Osteoblast (primary cell): ENCODE results near the gene HMGCS1. TPM values are rescaled to one million over a fixed set of nuclear protein-coding genes. Genes with fewer than 3 reads are reported as not detected.

Experiments
- DNase-seq: peaks from one replicate; pipeline ENCODE4 v3.0.0; 2011; ENCODE audit warnings: low spot score, mixed read lengths; ENCODE audit not compliant: insufficient read length; ENCODE audit errors: missing footprints
- H2AFZ ChIP-seq: 2 replicates; pipeline ENCODE4 v1.6.0; 2011; ENCODE audit warnings: mild to moderate bottlenecking, low read length
- H3K27ac ChIP-seq: 2 replicates; pipeline ENCODE4 v1.5.1; 2011; ENCODE audit warnings: mild to moderate bottlenecking, low read depth, low read length, moderate library complexity
- H3K27me3 ChIP-seq: 2 replicates; pipeline ENCODE4 v1.6.0; 2012; ENCODE audit warnings: mild to moderate bottlenecking, control low read depth, inconsistent platforms, low read length, moderate library complexity; ENCODE audit not compliant: insufficient read depth
- H3K36me3 ChIP-seq: 2 replicates; pipeline ENCODE4 v1.5.1; 2011; ENCODE audit warnings: mild to moderate bottlenecking, low read length, control low read depth, moderate library complexity; ENCODE audit not compliant: insufficient read depth
- H3K4me1 ChIP-seq: 2 replicates; pipeline ENCODE4 v1.5.1; 2011; ENCODE audit warnings: mild to moderate bottlenecking, low read length, control low read depth, moderate library complexity; ENCODE audit not compliant: insufficient read depth
- H3K4me2 ChIP-seq: 2 replicates; pipeline ENCODE4 v1.6.0; 2011; ENCODE audit warnings: mild to moderate bottlenecking, low read length; ENCODE audit not compliant: insufficient read depth
- H3K4me3 ChIP-seq: fragments of 200-600 bp; sonication (generic); 3 replicates; pipeline ENCODE4 v1.5.1; 2012; ENCODE audit warnings: mild to moderate bottlenecking, low read length, inconsistent platforms; ENCODE audit not compliant: insufficient read depth
- H3K79me2 ChIP-seq: 2 replicates; pipeline ENCODE4 v1.6.0; 2012; ENCODE audit warnings: mild to moderate bottlenecking, low read length, control low read depth, inconsistent platforms; ENCODE audit not compliant: insufficient read depth
- H3K9me3 ChIP-seq: 2 replicates; pipeline ENCODE4 v1.5.1; 2011; ENCODE audit warnings: low read depth, low read length, control low read depth
- H4K20me1 ChIP-seq: 2 replicates; pipeline ENCODE4 v1.6.0; 2012; ENCODE audit warnings: mild to moderate bottlenecking, low read length, control low read depth; ENCODE audit not compliant: insufficient read depth
- CTCF ChIP-seq: IDR thresholded peaks from 2 replicates; pipeline ENCODE4 v1.5.1; 2011; ENCODE audit warnings: mild to moderate bottlenecking, low read depth, low read length, moderate library complexity; ENCODE audit errors: extremely low read depth
- total RNA-seq: library from RNA; depleted of rRNA; stranded (reverse); fragments of >200 nt; gene quantifications from 2 replicates; pipeline ENCODE4 v1.2.3, GENCODE V29; 2012

The HMGCS1 gene
- total RNA-seq, 1 donor: 222 TPM

GRCh38 chr5:43300112-43300511 is 13.1 kb downstream of the HMGCS1 start:
- peaks cover 86% of the 10 kb centered on the region for H3K79me2 ChIP-seq

GRCh38 chr5:43298443-43298842 is 14.8 kb downstream of the HMGCS1 start:
- Histone ChIP-seq H2AFZ (no peak overlapping the region), H3K27ac (no peak overlapping the region), H3K4me2 (no peak overlapping the region), H3K36me3 (peaks cover 49% of the 10 kb centered on the region), H3K27me3 (no peaks in the 10 kb centered on the region), H3K4me1 (peaks cover 7% of the 10 kb centered on the region), H4K20me1 (peaks cover 20% of the 10 kb centered on the region), H3K9me3 (no peaks in the 10 kb centered on the region), H3K79me2 (peaks cover 70% of the 10 kb centered on the region), H3K4me3 (no peak overlapping the region)
- DNase-seq: no peak
- TF ChIP-seq CTCF: no peak

More at GRCh38 chr5:43300112-43300511, 13.1 kb downstream of the HMGCS1 start:
- Histone ChIP-seq H3K4me2 (no peak overlapping the region), H3K4me1 (peaks cover 4% of the 10 kb centered on the region), H3K27ac (no peak overlapping the region), H3K27me3 (no peaks in the 10 kb centered on the region), H4K20me1 (peaks cover 22% of the 10 kb centered on the region), H3K36me3 (peaks cover 41% of the 10 kb centered on the region), H3K9me3 (no peaks in the 10 kb centered on the region), H3K4me3 (no peak overlapping the region), H2AFZ (no peak overlapping the region)
- no peak for TF ChIP-seq CTCF
- no peak for DNase-seq

GRCh38 chr5:43296835-43297234 is 16.4 kb downstream of the HMGCS1 start:
- peaks cover 54% of the 10 kb centered on the region for H3K79me2 ChIP-seq
- H3K27me3 ChIP-seq: no peaks in the 10 kb centered on the region
- H3K27ac ChIP-seq: no peak overlapping the region
- DNase-seq: no peak
- H3K4me2 ChIP-seq: no peak overlapping the region
- no peak overlapping the region for H2AFZ ChIP-seq
- H3K36me3 ChIP-seq: peaks cover 61% of the 10 kb centered on the region
- H4K20me1 ChIP-seq: peaks cover 10% of the 10 kb centered on the region
- TF ChIP-seq CTCF: no peak
- no peak overlapping the region for H3K4me3 ChIP-seq
- H3K9me3 ChIP-seq: no peaks in the 10 kb centered on the region
- peaks cover 7% of the 10 kb centered on the region for H3K4me1 ChIP-seq

- H3K9me3 ChIP-seq: no peaks in the 10 kb centered on the region
- no peak overlapping the region for H3K4me3 ChIP-seq
- H4K20me1 ChIP-seq: peaks cover 10% of the 10 kb centered on the region
- peaks cover 11% of the 10 kb centered on the region for H3K4me1 ChIP-seq
- H3K27me3 ChIP-seq: no peaks in the 10 kb centered on the region
- H3K36me3 ChIP-seq: peaks cover 60% of the 10 kb centered on the region
- no peak overlapping the region for H3K27ac ChIP-seq
- no peak for DNase-seq
- H3K79me2 ChIP-seq: peaks cover 39% of the 10 kb centered on the region
- no peak for TF ChIP-seq CTCF
- no peak overlapping the region for H2AFZ ChIP-seq
- H3K4me2 ChIP-seq: no peak overlapping the region
Measured at GRCh38 chr5:43295202-43295601, 18.0 kb downstream of the HMGCS1 start.
